ENCODE results near the gene MGAT1. TPM values are rescaled to one million over a fixed set of nuclear protein-coding genes. Genes with fewer than 3 reads are reported as not detected.

The MGAT1 gene
- total RNA-seq, 4 donors from 2014 or later, result 100 to 138 (median 115) TPM

GRCh38 chr5:180797256-180798192, 5.1 kb downstream of the MGAT1 start:
- Histone ChIP-seq H3K36me3 (peaks cover 0 to 22% of the 10 kb centered on the region in 2 donors), H3K27me3 (no peaks in the 10 kb centered on the region), H3K4me3 (no peak overlapping the region), H3K9me3 (no peaks in the 10 kb centered on the region), H3K27ac (no peak overlapping the region), H3K4me1 (peaks cover 67 to 68% of the 10 kb centered on the region in 2 donors)
- DNase-seq (no peak), ATAC-seq (no peak)
- in situ Hi-C loops (cut with MboI; ENCODE audit: low sequenced_read_pairs in 4 of 4), result loop anchor here in 1 of 4 donors (5.0 kb wide), 1 partner anchor 65 kb away; the partner anchor contains the start of gene ZFP62
- intact Hi-C loops (cut with DNase I; ENCODE audit: low total_unique reads), result no loop called here
- TF ChIP-seq, protein P1, sequence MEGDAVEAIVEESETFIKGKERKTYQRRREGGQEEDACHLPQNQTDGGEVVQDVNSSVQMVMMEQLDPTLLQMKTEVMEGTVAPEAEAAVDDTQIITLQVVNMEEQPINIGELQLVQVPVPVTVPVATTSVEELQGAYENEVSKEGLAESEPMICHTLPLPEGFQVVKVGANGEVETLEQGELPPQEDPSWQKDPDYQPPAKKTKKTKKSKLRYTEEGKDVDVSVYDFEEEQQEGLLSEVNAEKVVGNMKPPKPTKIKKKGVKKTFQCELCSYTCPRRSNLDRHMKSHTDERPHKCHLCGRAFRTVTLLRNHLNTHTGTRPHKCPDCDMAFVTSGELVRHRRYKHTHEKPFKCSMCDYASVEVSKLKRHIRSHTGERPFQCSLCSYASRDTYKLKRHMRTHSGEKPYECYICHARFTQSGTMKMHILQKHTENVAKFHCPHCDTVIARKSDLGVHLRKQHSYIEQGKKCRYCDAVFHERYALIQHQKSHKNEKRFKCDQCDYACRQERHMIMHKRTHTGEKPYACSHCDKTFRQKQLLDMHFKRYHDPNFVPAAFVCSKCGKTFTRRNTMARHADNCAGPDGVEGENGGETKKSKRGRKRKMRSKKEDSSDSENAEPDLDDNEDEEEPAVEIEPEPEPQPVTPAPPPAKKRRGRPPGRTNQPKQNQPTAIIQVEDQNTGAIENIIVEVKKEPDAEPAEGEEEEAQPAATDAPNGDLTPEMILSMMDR (IDR thresholded peaks at IDR 0.05 in 4 of 5, conservative IDR thresholded peaks at IDR 0.05 in 1 of 5), result no peak
- no peak for TF ChIP-seq POLR2A (IDR thresholded peaks at IDR 0.05)

DNA sequence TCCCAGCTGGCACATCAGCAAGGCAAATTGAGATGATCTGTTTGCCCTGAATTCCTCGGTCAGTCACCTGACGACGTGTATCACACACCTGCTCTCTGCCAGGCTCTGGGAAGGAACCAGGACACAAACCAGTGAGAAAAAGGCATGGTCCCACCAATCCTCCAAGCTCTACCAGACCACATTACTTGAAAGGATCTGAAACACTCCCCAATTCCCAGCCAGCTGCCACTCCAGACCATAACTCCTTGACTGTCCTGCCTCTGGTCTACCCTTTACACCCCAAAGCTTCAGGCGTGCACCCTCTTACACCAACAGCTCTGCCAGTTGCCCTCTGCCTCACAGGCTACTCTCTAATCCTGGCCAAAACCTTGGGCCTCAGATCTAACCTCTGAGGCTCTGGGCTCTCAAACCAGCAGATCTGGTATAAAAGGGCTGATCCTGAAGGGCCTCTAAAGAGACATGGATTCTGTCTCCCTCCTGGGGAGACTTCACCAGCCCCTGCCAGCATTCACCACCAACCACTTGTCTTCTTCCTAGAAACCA, 6.8 kb downstream of the MGAT1 start:
- in situ Hi-C loops (cut with MboI; ENCODE audit: low sequenced_read_pairs in 4 of 4) (loop anchor here in 1 of 4 donors (5.0 kb wide), 1 partner anchor 66 kb away; the partner anchor contains the start of gene ZFP62), intact Hi-C loops (cut with DNase I; ENCODE audit: low total_unique reads) (no loop called here)
- Histone ChIP-seq H3K4me1 (peaks cover 56% of the 10 kb centered on the region in 2 donors), H3K36me3 (peaks cover 0 to 39% of the 10 kb centered on the region in 2 donors), H3K27ac (peak overlapping the region in 1 of 4 donors; percentile 14), H3K27me3 (no peaks in the 10 kb centered on the region), H3K4me3 (no peak overlapping the region), H3K9me3 (no peaks in the 10 kb centered on the region)
- ATAC-seq, result no peak
- TF ChIP-seq POLR2A (IDR thresholded peaks at IDR 0.05), result no peak
- TF ChIP-seq, protein P1 (IDR thresholded peaks at IDR 0.05 in 4 of 5, conservative IDR thresholded peaks at IDR 0.05 in 1 of 5), result no peak
- DNase-seq, result no peak

GRCh38 chr5:180792965-180793287, 9.7 kb downstream of the MGAT1 start:
- Histone ChIP-seq H3K4me1 (peaks cover 27 to 29% of the 10 kb centered on the region in 2 donors), H3K9me3 (no peaks in the 10 kb centered on the region), H3K4me3 (no peak overlapping the region), H3K27ac (no peak overlapping the region), H3K27me3 (no peaks in the 10 kb centered on the region), H3K36me3 (peaks cover 0 to 55% of the 10 kb centered on the region in 2 donors)
- intact Hi-C loops (cut with DNase I; ENCODE audit: low total_unique reads) (loop anchor here (1.0 to 5.0 kb wide), 2 partner anchors 70 to 249 kb away; partner anchors contain the start of gene BTNL9), in situ Hi-C loops (cut with MboI; ENCODE audit: low sequenced_read_pairs in 4 of 4) (no loop called here)
- ATAC-seq (no peak), DNase-seq (no peak)
- TF ChIP-seq, protein P1 (IDR thresholded peaks at IDR 0.05 in 4 of 5, conservative IDR thresholded peaks at IDR 0.05 in 1 of 5), result no peak
- TF ChIP-seq POLR2A (IDR thresholded peaks at IDR 0.05), result no peak

DNA sequence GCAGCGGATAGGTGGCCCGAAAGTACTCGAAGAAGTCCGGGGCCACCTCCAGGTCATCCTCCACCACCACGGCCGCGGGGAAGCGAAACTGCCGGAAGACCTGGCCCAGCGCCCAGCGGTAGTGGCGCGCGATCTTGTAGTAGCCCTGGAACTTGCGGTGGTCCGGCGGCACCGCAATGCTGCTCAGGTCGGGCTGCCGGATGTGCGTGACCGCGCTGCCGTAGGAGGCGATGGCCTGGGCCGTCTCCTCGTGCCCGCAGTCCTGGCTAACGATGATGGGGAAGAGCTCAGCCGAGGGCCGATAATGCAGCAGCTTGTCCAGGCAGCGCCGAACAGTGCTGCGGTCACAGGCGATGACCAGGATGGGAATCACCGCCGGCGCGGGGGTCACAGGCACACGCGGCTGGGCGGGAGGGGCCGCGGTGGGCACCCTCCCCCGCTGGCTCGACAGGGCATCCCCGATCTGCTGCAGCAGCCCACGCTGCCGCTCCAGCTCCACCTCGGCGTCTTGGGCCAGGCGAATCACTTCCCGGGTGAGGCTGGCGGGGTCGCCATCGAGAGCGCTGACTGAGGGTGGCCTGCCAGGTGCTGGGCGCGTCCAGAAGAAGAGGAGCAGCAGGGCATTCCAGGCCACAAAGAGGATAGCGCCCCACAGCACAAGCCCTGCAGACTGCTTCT, 10.2 kb downstream of the MGAT1 start:
- Histone ChIP-seq H3K27me3 (no peaks in the 10 kb centered on the region), H3K4me1 (peaks cover 22 to 29% of the 10 kb centered on the region in 2 donors), H3K36me3 (peaks cover 0 to 55% of the 10 kb centered on the region in 2 donors), H3K9me3 (no peaks in the 10 kb centered on the region), H3K27ac (no peak overlapping the region), H3K4me3 (no peak overlapping the region)
- in situ Hi-C loops (cut with MboI; ENCODE audit: low sequenced_read_pairs in 4 of 4), result no loop called here
- TF ChIP-seq POLR2A (IDR thresholded peaks at IDR 0.05), result no peak
- TF ChIP-seq, protein P1 (IDR thresholded peaks at IDR 0.05 in 4 of 5, conservative IDR thresholded peaks at IDR 0.05 in 1 of 5), result no peak
- ATAC-seq (no peak), DNase-seq (no peak)
- intact Hi-C loops (cut with DNase I; ENCODE audit: low total_unique reads), result loop anchor here (5.0 kb wide), 1 partner anchor 250 kb away; the partner anchor contains the start of gene BTNL9
